Embryonic facial prominence (tissue), 1 donor: ENCODE data around the gene ACIN1.

Source experiments
- DNase-seq: peaks from one replicate; pipeline ENCODE4 v3.0.0-alpha.2; 2016; ENCODE audit errors: extremely low spot score

ACIN1 gene

DNA sequence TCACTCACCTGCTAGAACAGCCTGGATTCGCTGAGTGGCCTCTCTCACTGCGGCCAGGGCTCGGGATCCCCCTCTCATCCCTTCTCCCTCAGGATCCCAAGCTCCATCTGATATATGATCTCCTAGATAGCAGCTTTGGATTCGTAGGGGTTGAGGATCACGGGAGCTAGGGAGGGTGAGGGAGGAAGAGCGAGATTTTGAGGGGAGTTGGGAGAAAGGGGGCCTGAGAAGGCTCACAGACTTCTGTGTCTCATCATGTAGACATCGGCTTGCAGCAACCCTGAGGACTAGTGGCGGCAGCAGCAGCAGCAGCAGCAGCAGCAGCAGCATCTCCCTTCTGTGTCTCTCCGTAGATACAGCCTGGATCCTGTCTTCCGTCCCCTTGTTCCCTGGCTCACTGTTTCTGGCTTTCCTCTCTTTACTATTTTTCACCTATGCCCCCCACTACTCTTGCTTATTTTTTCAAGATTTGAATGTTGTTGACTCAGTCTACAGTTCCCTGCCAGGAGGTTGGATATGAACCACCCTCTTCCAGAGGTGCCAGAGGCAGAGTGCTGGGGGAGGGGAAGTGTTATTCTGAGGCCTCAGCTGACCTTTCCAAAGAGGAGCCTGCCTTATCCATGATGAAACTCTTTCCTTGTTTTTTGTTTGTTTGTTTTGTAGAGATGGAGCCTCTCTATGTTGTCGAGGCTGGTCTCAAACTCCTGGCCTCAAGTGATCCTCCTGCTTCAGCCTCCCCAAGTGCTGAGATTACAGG, 9.8 kb upstream of the ACIN1 start, which contains the start of gene CIROP:
TSS of gene CIROP (minus strand) at position 399 of the 757 bp plus-strand sequence. CDS start at position 330, 69 bp downstream.
- no peak for DNase-seq

DNA sequence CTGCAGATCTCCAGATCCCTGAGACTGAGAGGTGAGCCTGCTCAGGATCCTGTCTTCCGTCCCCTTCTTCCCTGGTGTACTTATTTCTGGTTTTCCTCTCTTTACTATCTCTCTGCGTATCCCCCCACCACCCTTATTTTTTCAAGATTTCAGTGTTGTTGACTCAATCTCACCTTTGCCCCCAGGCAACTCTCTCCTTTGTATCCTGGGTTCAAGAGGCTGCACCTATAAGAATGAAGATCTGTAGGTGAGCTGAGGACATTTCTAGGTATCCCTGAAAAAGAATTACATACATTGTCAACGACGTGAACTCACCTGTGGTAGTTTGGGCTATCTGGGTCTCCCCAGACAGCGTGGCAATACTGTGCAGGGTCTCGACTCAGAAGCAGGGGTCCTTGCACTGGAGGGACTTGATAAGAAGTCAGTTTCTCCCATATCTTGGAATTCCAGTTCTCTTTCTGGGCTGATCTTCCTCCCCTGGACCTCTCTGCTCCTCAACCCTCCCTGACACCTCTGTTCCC, 9.2 kb upstream of the ACIN1 start:
- DNase-seq: no peak

DNA sequence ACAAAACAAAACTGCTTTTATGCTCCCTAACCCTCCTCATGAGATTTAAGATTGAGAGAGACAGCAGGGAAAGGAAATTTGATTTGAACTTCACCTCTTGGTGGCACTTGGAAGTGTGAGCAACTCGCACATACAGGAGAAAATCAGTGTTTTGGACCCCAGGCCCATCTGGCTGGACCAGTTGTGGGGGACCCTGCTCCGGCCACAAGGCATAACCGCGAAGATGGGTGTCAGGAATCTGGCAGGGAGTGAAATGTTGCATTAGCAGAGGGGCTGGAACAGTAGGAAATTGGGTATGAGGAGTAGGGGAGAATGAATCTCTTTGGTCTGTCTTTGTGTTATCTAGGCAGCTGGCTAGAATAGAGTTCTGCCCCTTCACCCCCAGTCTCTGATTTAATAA, 8.6 kb upstream of the ACIN1 start:
- DNase-seq: no peak

DNA sequence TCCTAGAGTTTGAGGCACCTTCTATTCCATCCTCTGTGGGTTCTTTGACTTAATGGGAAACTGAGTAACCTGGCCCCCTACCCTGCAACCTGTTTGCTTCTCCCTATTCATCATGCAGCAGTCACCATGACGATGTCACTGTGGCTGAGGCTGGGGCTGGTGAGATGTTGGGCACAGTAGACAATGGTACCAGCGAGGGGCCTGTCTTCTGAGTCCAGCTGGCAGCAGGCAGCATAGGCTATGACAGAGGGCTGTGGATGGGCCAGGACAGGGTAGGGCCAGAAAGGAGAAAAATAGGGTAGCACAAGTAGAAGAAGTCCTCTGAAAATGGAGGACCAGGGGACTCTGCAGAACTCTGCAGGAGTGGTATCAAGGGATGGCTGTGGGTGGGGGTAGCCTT, 7.9 kb upstream of the ACIN1 start:
- no peak for DNase-seq

DNA sequence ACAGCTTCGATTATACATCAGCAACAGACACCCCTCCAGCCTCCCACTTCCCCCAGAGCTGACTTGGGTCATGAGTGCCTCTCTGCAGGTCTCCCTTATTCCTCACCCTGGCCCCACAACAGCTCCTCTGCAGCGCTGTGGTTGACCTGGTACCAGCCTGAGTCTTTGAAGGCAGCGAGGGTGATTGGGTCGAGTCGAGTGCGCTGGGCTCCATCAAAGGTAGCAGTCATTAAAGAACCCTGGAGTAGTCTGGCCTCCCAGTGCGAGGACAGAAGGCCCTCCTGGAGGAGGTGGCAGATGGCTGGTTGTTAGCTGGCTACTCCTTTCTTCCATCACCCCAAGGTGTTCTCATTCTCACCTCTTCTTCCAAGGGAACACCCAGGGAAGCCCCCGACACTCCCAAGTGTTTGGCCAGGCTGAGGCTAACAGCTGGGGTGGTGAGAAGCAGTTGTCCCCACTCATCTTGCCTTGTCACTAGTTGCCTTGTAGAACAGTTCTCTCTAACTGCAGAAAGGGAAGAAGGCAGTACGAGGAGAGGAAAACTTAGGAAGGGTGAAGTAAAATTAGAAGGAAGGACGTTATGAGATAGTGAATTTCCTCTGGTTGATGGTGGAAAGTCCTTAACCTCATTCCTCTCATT, 7.2 kb upstream of the ACIN1 start:
- no peak for DNase-seq

DNA sequence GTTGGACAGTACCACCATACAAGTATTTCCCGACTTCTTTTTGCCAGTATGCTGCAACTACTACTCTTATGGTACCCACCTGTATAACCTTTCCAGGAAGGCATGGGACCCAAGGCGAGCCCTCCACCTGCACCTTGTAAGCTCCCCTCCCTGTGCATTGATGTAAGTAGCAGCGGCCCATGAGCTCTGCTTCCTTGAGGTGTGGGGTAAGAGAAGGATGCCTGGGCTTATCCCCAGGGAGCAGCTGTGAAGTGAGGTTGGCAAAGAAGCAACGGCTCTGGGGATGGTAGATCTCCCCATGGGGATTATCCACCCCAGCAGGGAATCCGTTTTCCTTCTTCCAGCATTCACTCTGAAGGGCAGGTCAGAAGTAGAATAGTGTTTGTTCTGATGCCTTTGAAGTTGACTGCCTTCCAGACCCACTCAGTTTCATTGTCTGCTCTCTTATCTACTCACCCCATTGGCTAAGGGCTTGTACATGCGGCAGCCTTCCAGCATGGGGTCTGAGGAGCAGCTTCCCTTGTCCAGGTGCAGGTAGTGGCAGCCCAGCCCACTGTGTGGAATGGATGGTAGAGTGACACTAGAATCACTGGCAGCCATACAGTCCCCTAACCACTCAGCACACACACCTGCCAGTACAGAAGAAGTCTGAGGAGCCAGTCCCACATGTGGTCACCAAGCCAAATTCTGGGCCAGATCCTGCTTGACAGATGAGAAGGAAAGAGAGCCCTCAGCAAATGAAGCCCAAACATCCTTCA, 6.5 kb upstream of the ACIN1 start:
- no peak for DNase-seq

DNA sequence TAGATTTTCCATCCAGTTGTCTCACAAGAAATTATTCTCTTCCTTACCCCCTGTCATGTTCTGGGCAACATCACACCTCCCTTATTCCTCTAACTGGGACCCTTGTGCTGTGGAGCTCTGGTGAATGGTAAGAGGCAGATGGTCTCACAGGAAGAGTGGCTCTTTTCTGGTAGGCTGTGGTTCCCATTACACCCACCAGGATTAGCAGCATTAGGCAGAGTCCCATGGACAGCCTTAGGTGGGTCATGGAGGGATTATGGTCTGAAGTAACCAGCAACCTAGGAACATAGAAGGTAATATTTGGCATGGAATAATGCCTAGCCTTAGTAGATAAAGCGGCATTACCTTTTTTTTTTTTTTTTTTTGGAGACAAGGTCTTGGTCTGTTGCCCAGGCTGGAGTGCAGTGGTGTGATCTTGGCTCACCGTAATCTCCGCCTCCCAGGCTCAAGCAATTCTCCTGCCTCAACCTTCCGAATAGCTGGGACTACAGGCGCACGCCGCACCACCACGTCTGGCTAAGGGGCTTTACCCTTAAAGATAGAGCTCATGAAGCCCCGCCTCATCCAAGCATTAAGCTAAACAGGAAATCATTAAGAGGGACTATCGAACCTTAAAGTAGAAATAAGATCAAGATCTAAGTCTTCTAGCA, 4.4 kb upstream of the ACIN1 start:
- DNase-seq: no peak

DNA sequence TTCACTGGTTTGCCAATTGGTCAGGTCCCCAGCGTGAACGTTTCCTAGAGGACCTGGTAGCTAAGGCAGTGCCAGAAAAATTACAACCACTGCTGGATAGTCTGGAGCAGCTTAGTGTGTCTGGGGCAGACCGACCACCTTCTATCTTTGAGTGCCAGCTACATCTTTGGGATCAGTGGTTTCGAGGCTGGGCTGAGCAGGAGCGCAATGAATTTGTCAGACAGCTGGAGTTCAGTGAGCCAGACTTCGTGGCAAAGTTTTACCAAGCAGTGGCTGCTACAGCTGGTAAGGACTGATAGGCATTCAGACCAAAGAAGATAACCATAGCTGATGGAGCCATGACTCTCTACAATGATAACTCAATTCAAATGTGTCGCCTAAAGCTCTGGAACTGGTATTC, 2.9 kb upstream of the ACIN1 start:
- no peak for DNase-seq

DNA sequence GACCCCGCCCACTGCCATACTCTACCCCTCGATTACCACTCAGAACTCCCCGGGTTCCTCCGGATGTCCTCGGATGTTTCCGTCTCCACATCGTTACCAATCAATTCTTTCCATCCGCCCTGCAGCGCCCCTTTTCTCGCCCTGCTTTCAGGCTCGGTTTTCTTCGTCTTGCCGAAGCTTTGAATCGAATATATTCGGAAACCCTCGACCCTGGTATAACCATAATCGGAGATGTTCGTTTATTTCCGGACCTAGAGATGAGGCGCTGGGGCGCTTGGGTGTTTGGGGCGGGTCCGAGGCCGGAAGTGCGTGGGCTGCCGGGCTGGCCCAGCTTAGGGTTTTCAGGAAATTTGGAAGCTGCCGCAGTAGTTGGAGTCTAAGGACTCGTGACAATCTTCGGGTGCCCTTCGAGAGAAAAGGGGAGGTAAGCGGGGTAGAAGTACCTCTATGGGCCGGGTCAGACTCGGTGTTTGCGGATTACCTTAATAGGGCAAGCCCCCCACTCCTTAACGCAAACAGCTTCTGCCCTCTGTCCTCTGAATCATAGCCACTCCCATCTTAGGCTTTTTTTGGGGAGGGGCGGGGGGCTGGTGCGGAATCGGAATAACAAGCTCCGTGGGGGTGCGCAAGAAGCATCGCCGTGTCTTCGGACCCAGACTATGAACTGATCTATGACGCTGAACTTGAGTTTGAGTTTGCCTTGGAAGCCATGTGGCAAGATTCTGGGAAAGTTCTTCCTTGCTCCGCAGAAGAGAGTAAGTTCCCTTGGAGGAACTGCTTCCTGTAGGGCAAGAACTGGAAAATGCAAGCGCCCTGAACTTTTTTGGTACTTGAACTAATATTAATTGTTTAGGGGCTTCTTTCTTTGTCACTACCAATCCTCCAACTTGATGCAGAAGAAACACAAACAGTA, 516 bp upstream of the ACIN1 start, which contains the start of gene C14orf119:
TSS of gene C14orf119 (plus strand) at position 310 of the 913 bp plus-strand sequence. CDS start 2,154 bp downstream, outside the sequence.
- DNase-seq: peak; percentile 99

DNA sequence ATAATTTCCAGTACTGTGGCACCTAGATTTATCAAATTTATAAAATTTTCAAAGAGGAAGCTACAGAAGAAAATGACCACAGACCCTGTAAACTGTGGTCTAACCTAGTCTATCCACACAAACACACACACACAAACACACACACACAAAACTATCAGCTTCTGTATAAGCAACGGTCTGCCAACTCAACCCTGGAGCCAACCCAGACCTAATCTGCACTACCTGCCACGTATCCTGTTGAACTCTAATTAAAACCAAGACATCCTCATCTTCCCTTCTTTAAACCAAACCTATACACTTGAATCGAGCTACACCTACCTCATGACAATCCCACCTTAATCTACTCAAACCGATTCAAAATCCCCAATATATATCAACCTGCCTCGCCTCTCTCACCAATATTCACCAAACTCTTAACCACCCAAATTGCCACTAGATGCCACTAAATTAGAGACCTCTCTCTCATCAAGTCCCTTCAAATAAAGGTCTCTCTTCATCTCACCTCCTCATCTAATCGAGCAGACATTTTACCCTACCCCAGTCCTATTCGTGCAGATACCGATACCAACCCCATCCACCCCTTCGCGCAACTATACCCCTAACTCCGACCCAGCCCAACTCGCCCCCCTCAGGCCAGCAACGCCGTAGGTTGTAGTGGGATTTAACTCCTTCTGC, 808 bp downstream of the ACIN1 start:
- no peak for DNase-seq

DNA sequence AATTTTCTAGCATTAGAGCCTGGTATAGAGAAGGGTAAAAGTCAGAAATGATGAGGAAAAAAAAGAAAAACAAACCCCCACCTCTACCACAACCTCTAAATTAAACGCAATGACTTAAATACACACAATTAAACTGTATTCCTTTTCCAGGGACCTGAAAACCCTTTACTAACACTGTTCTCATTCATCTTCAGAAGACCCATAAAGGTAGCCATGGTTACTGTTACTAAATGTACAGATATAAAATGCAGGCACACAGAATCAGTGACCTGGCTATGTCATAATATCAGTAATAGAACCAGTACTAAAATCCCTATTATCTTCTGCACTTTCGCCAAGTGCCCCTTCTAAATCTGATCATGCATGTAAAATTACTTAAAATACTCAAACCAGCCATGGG, 1.4 kb downstream of the ACIN1 start:
- no peak for DNase-seq

DNA sequence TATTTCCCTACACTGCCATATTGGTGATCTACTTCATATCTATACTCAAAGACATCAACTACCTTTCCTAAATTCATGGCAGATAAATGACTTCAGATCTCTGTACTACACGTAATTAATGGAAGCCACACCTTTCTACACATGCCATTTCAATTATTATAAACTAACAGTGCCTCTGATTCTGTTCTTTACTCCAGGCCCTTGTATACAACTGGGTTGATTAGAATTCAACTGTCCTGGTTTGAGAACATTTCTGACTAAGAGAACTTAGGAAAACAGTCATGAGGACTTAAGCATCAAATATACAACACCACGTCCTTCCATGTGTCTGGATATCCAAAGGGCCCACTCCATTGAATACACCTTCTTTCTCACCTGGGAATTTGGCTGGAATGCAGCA, 1.8 kb downstream of the ACIN1 start:
- no peak for DNase-seq

DNA sequence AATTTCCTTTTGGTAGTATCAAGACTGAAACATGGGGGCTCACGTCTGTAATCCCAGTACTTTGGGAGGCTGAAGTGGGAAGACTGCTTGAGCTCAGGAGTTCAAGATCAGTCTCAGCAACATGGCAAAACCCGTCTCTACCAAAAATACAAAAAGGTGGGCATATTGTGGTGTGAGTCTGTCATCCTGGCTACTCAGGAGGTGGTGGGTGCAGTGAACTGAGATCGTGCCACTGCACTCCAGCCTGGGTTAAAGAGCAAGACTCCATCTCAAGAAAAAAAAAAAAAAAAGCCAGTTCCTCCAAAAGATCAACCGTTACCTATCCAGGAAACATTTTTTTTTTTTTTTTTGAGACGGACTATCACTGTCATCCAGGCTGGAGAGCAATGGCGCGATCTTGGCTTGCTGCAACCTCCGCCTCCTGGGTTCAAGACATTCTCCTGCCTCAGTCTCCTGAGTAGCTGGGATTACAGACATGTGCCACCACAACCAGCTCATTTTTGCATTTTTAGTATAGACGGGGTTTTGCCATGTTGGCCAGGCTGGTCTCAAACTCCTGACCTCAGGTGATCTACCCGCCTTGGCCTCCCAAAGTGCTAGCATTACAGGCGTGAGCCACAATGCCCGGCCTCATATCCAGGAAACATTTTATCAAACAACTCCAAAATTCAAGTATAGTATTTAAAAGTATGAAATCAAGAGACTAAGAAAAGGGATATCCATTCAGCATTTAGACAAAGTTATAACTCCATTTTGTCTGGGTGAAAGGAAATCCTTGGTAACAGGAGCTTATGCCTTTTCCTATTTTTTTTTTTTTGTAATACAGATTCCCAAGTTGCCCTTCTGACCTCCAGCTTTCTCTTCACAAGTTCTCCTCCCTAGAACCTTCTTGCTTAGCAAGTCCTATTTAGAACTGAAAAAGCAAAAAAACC, 3.4 kb downstream of the ACIN1 start:
- DNase-seq: no peak

DNA sequence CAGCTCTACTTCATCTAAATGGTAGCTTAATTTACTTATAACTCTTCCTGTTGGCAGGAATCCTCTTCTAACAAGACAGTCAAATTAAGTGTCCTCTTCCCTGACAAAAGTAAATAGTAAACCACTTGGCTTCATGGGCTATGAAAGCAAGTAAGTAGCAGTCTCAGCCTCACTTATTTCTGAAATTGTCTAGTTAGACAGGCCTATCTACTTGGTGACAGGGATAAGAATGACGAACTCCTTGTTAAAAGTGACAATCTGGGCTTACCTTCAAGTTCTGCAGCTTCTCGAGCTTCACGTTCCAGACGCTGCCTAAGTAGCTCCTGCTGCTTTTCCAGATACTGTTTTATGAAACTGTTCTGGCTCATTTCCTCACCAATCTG, 4.7 kb downstream of the ACIN1 start:
- DNase-seq: no peak

DNA sequence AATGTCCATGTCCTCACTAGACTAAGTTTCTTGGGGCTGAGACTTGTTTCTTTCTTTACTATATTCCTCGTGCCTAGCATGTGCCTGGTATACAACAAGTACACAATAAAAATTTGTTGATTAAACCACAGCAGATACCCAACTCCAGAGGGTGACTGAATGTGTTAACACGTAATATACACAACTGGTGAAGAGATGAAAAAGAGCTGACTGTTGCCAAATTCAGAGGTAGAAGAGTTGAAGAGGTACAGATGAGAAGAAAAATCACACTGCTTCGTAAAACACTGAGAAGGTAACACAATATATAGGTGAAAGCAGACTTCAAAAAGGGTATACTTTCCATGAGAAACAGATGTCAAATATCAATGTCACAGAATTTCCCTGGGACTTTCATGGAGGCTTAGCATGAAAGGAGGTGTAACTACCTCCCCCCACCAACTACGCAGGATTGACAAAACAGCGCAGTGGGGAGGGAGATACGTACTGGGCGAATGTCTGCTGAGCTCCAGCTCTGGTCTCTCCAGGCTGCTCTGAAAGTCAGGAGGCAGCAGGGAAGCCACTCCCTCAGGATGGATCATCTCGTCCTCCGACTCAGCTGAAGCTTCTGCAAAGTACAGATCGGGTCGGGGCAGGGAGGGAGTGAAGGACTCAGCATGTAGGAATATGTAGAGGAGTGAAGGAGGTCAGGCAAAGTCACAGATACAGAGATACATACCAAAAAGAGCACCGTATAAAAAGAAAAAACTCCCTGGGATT, 5.3 kb downstream of the ACIN1 start:
- no peak for DNase-seq

DNA sequence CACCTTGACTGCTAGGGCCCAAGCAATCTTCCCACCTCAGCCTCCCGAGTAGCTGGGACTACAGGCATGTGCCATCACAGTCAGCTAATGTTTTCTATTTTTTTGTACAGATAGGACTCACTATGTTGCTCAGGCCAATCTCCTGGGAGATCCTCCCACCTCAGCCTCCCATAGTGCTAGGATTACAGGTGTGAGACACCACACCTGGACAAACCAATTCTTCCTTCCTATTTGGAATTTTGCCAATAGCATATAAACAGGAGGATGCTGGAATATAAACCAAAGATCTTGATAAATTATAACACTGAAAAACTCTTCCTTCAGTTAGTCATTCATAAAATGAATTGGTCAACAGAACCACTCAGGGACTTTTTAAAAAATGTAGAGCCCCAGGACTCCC, 8.4 kb downstream of the ACIN1 start:
- DNase-seq: no peak

DNA sequence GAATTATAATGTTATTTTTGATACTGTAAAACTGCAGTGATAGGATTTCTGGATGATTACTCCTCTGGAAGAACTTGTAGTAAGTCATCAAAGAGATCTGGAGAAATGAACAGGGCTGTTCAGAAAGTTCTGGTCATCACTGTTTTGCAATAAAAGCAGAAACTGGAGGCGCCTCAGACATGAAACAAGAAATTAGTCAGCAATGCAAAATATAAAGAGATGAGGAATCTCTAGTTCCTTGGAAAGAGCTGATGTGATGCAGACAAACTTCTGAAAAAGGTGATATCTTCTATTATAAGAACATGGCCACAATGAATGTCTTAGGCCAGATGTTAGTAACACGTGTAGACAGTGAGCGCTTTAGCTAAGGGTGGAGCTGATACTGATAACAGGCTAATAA, 9.5 kb downstream of the ACIN1 start:
- no peak for DNase-seq

DNA sequence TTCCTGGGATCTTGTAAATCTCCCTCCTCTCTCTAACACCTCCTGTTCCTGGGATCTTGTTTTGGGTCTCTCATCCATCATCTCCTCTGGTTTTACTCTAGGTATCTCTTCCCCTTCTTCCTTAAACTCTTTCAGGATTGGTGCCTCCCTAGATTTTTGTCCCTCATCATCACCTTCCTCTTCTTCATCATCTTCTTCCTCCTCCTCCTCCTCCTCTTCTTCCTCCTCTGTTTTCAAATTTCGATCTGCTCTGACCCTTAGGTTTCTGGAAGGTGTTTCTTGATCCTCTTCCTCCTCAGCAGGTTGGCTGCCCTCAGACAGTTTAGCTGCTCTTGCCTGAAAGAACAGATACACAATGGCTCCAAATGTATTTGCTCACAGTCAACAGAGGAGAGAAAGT, 14.5 kb downstream of the ACIN1 start:
- DNase-seq: no peak
